SK-N-SH treated with all-trans-retinoic acid at 6 μM for 48 hours (cell line): Measurements from ENCODE around the gene MAPKAPK2.
"Not testable (repeated sequence)": the region's sequence is repeated elsewhere in the genome, so short reads cannot be mapped to it uniquely, and the experiment has no call there.

ENCODE experiments used
- ATAC-seq: fragments of 200-7000 bp; cut with Tn5 transposase; 3 replicates; pipeline ENCODE4 v1.9.1; 2020; ENCODE audit warnings: mild to moderate bottlenecking, moderate library complexity
- BACH2 ChIP-seq: fragments of 250-450 bp; sonication (Bioruptor Pico); IDR thresholded peaks from 2 replicates; pipeline ENCODE4 v1.9.0; 2021; ENCODE audit warnings: mild to moderate bottlenecking, borderline replicate concordance
- CSDC2 ChIP-seq: fragments of 250-450 bp; sonication (Bioruptor Pico); IDR thresholded peaks from 2 replicates; pipeline ENCODE4 v1.5.0; 2020; ENCODE audit warnings: mild to moderate bottlenecking, moderate library complexity
- GLIS3 ChIP-seq: fragments of 250-450 bp; sonication (Bioruptor Pico); IDR thresholded peaks from 2 replicates; pipeline ENCODE4 v1.5.0; 2020; ENCODE audit warnings: mild to moderate bottlenecking, moderate library complexity
- ISL1 ChIP-seq: fragments of 250-450 bp; sonication (Bioruptor Pico); IDR thresholded peaks from 2 replicates; pipeline ENCODE4 v2.1.2; 2022; ENCODE audit warnings: mild to moderate bottlenecking, moderate library complexity
- PPARA ChIP-seq: fragments of 250-450 bp; sonication (Bioruptor Pico); IDR thresholded peaks from 2 replicates; pipeline ENCODE4 v1.5.0; 2020; ENCODE audit warnings: mild to moderate bottlenecking, borderline replicate concordance
- RARB ChIP-seq: fragments of 250-450 bp; sonication (Bioruptor Pico); IDR thresholded peaks from 2 replicates; pipeline ENCODE4 v1.8.0; 2021; ENCODE audit warnings: mild to moderate bottlenecking, moderate library complexity
- TCF4 ChIP-seq: fragments of 250-450 bp; sonication (Bioruptor Pico); IDR thresholded peaks from 2 replicates; pipeline ENCODE4 v1.8.0; 2021; ENCODE audit warnings: mild to moderate bottlenecking, moderate library complexity, borderline replicate concordance
- ZC3H10 ChIP-seq: fragments of 250-450 bp; sonication (Bioruptor Pico); IDR thresholded peaks from 2 replicates; pipeline ENCODE4 v1.5.1; 2021; ENCODE audit warnings: mild to moderate bottlenecking, moderate library complexity
- ZFP3 ChIP-seq: fragments of 250-450 bp; sonication (Bioruptor Pico); IDR thresholded peaks from 2 replicates; pipeline ENCODE4 v1.5.0; 2020; ENCODE audit warnings: mild to moderate bottlenecking, moderate library complexity
- ZFP30 ChIP-seq: fragments of 450-650 bp; formaldehyde crosslinking; IDR thresholded peaks from 2 replicates; pipeline ENCODE4 v1.5.0; 2022; ENCODE audit warnings: mild to moderate bottlenecking, moderate library complexity
- ZNF565 ChIP-seq: fragments of 450-650 bp; formaldehyde crosslinking; conservative IDR thresholded peaks from 2 replicates; pipeline ENCODE4 v1.5.0; 2020; ENCODE audit warnings: low read depth, mild to moderate bottlenecking, moderate library complexity
- ZNF8 ChIP-seq: fragments of 450-650 bp; formaldehyde crosslinking; IDR thresholded peaks from 2 replicates; pipeline ENCODE4 v1.5.0; 2020; ENCODE audit warnings: mild to moderate bottlenecking, moderate library complexity
- TF ChIP-seq, protein P1 (sequence below): fragments of 250-450 bp; sonication (Bioruptor Pico); IDR thresholded peaks from 2 replicates; pipeline ENCODE4 v1.5.0; 2020; ENCODE audit warnings: mild to moderate bottlenecking, moderate library complexity
- TF ChIP-seq, protein P2 (sequence below): fragments of 250-450 bp; sonication (Bioruptor Pico); IDR thresholded peaks from 2 replicates; pipeline ENCODE4 v1.8.0; 2021; ENCODE audit warnings: low read depth, mild to moderate bottlenecking, moderate library complexity, borderline replicate concordance
- TF ChIP-seq, protein P3 (sequence below): fragments of 250-450 bp; sonication (Bioruptor Pico); IDR thresholded peaks from 2 replicates; pipeline ENCODE4 v1.5.1; 2020; ENCODE audit warnings: low read depth, mild to moderate bottlenecking, moderate library complexity
- TF ChIP-seq, protein P4 (sequence below): fragments of 250-450 bp; sonication (Bioruptor Pico); IDR thresholded peaks from 2 replicates; pipeline ENCODE4 v1.8.0; 2020; ENCODE audit warnings: mild to moderate bottlenecking, moderate library complexity, borderline replicate concordance

The MAPKAPK2 gene

DNA sequence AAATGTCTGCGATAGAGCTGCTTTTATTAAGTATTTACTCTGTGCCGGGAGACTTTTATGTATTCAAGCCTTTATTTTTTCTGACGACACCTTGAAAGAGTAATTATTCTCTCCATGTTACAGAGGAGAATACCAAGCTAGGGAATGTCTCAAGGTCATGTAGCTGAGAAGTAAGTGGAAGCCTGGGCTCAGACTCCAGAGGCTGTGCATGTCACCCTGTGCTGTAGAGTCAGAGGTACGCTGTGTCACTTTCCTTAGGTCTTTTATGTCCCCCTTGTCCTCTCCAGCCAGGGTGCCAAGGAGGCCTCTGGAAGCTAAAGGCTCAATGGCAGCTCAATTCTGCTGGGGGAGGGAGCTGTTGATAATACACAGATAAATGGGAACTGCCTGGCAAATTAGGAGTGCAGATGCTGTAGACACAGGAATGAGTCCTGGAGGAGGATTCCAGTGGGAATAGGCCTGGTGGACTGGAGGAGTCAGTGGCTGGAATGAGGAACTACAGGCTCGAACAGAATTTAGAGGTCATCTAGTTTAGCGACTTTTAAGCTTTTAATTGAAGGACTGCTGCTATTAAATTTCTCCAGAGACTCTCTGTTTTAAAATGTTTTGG, 76.6 kb downstream of the MAPKAPK2 start:
- TF ChIP-seq TCF4 (CRISPR knock-in tag) (peak; percentile 49; the same call in 1 of the 2 replicates), ZNF565 (CRISPR knock-in tag) (no peak), ISL1 (CRISPR knock-in tag) (peak; percentile 47; the same call in 1 of the 2 replicates), PPARA (no peak)
- TF ChIP-seq, protein P1, sequence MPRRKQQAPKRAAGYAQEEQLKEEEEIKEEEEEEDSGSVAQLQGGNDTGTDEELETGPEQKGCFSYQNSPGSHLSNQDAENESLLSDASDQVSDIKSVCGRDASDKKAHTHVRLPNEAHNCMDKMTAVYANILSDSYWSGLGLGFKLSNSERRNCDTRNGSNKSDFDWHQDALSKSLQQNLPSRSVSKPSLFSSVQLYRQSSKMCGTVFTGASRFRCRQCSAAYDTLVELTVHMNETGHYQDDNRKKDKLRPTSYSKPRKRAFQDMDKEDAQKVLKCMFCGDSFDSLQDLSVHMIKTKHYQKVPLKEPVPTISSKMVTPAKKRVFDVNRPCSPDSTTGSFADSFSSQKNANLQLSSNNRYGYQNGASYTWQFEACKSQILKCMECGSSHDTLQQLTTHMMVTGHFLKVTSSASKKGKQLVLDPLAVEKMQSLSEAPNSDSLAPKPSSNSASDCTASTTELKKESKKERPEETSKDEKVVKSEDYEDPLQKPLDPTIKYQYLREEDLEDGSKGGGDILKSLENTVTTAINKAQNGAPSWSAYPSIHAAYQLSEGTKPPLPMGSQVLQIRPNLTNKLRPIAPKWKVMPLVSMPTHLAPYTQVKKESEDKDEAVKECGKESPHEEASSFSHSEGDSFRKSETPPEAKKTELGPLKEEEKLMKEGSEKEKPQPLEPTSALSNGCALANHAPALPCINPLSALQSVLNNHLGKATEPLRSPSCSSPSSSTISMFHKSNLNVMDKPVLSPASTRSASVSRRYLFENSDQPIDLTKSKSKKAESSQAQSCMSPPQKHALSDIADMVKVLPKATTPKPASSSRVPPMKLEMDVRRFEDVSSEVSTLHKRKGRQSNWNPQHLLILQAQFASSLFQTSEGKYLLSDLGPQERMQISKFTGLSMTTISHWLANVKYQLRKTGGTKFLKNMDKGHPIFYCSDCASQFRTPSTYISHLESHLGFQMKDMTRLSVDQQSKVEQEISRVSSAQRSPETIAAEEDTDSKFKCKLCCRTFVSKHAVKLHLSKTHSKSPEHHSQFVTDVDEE (CRISPR knock-in tag): peak; percentile 52; the same call in 1 of the 2 replicates
- TF ChIP-seq, all 23 proteins: peak for 3
- peak; percentile 81 for ATAC-seq

DNA sequence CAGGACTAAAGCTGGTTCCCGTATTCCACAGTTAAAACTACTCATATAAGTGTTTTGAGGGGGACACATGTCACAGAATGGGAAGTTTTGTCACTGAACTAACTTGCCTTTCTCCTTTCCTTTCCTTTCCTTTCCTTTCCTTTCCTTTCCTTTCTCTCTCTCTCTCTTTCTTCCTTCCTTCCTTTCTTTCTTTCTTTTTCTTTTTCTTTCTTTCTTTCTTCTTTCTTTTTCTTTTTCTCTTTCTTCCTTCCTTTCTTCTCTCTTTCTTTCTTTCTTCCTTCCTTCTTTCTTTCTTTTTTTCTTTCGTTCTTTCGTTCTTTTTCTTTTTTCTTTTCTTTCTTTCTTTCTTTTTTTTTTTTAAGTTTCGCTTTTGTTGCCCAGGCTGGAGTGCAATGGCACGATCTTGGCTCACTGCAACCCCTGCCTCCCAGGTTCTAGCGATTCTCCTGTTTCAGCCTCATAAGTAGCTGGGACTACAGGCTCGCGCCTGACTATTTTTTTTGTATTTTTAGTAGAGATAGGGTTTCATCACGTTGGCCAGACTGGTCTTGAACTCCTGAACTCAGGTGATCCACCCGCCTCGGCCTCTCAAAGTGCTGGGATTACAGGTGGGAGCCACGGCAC, 78.1 kb downstream of the MAPKAPK2 start:
- not testable (repeated sequence) for ATAC-seq

DNA sequence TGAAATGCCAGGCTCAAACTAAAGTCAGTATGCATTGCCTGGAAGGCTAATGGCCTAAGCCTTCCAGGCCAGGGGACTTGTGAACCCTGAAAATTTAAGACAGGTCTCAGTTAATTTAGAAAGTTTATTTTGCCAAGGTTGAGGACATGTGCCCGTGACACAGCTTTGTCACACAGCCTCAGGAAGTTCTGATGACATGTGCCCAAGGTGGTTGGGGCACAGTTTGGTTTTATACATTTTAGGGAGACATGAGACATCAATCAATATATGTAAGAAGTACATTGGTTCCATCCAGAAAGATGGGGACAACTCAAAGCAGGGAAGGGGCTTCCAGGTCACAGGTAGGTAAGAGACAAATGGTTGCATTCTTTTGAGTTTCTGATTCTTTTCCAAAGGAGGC, 81.1 kb downstream of the MAPKAPK2 start:
- not testable (repeated sequence) for ATAC-seq

DNA sequence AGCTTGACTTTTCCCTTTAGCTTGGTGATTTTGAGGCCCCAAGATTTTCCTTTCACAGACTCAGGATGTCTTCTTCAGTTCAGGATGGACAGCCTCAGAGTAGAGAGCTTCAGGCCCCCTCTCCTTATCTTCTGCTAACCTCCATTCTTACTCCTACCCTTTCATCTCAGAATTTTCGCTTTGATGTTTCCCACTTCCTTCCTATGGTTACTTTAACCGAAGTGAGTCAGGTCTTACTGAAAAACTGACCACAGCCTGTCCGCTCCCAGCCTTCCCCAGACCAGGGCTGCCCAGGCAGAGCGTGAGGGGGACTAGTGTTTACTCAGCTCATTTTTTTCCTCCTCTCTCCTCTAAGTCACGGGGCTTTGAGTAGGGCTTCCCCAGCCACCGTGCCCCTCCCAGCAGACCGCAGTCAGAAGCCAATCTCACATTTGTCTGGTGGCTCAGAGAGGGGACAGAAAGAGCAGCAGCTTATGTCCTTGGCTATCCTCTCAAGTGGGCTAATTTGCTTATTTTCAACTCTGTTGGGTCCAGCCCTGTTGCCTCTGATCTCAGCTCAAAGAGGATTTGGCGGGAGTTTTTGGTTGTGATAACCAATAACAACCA, 81.6 kb downstream of the MAPKAPK2 start:
- TF ChIP-seq ZFP3 (CRISPR knock-in tag): no peak
- TF ChIP-seq RARB: no peak
- TF ChIP-seq, protein P2, sequence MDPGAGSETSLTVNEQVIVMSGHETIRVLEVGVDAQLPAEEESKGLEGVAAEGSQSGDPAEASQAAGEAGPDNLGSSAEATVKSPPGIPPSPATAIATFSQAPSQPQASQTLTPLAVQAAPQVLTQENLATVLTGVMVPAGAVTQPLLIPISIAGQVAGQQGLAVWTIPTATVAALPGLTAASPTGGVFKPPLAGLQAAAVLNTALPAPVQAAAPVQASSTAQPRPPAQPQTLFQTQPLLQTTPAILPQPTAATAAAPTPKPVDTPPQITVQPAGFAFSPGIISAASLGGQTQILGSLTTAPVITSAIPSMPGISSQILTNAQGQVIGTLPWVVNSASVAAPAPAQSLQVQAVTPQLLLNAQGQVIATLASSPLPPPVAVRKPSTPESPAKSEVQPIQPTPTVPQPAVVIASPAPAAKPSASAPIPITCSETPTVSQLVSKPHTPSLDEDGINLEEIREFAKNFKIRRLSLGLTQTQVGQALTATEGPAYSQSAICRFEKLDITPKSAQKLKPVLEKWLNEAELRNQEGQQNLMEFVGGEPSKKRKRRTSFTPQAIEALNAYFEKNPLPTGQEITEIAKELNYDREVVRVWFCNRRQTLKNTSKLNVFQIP (CRISPR knock-in tag): no peak
- no peak for TF ChIP-seq ZNF8
- no peak for TF ChIP-seq GLIS3
- TF ChIP-seq, protein P3, sequence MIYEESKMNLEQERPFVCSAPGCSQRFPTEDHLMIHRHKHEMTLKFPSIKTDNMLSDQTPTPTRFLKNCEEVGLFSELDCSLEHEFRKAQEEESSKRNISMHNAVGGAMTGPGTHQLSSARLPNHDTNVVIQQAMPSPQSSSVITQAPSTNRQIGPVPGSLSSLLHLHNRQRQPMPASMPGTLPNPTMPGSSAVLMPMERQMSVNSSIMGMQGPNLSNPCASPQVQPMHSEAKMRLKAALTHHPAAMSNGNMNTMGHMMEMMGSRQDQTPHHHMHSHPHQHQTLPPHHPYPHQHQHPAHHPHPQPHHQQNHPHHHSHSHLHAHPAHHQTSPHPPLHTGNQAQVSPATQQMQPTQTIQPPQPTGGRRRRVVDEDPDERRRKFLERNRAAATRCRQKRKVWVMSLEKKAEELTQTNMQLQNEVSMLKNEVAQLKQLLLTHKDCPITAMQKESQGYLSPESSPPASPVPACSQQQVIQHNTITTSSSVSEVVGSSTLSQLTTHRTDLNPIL (CRISPR knock-in tag): no peak
- TF ChIP-seq, protein P1 (CRISPR knock-in tag): no peak
- TF ChIP-seq CSDC2 (CRISPR knock-in tag): no peak
- no peak for TF ChIP-seq TCF4 (CRISPR knock-in tag)
- TF ChIP-seq PPARA: no peak
- no peak for TF ChIP-seq BACH2
- TF ChIP-seq ZFP30 (CRISPR knock-in tag): no peak
- TF ChIP-seq ZNF565 (CRISPR knock-in tag): no peak
- TF ChIP-seq ZC3H10 (CRISPR knock-in tag): no peak
- TF ChIP-seq, protein P4, sequence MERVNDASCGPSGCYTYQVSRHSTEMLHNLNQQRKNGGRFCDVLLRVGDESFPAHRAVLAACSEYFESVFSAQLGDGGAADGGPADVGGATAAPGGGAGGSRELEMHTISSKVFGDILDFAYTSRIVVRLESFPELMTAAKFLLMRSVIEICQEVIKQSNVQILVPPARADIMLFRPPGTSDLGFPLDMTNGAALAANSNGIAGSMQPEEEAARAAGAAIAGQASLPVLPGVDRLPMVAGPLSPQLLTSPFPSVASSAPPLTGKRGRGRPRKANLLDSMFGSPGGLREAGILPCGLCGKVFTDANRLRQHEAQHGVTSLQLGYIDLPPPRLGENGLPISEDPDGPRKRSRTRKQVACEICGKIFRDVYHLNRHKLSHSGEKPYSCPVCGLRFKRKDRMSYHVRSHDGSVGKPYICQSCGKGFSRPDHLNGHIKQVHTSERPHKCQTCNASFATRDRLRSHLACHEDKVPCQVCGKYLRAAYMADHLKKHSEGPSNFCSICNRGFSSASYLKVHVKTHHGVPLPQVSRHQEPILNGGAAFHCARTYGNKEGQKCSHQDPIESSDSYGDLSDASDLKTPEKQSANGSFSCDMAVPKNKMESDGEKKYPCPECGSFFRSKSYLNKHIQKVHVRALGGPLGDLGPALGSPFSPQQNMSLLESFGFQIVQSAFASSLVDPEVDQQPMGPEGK: no peak
- ATAC-seq: no peak
